ENCODE data around the gene NDUFV1.
"Not testable (repeated sequence)": the region's sequence is repeated elsewhere in the genome, so short reads cannot be mapped to it uniquely, and the experiment has no call there.

Gene NDUFV1

GRCh38 chr11:67627812-67628624 is 21.3 kb downstream of the NDUFV1 start:
- DNase-seq (ENCODE audit: low read depth) = no peak

- DNase-seq (ENCODE audit: low read depth) = no peak
Measured at GRCh38 chr11:67628710-67629385, 22.1 kb downstream of the NDUFV1 start.

GRCh38 chr11:67629386-67630227 is 22.9 kb downstream of the NDUFV1 start, which contains the start of gene NUDT8:
TSS of gene NUDT8 (minus strand) at chr11:67629937. CDS start at chr11:67629911, 26 bp downstream.
- DNase-seq (ENCODE audit: low read depth) = peak; percentile 60

GRCh38 chr11:67630228-67630942 is 23.6 kb downstream of the NDUFV1 start:
- peak; percentile 96 for DNase-seq (ENCODE audit: low read depth)

GRCh38 chr11:67630943-67631331 is 24.2 kb downstream of the NDUFV1 start:
- DNase-seq (ENCODE audit: low read depth) = no peak

- no peak for DNase-seq (ENCODE audit: low read depth)
Measured at GRCh38 chr11:67631411-67631810, 24.7 kb downstream of the NDUFV1 start.

GRCh38 chr11:67631853-67632174 is 25.1 kb downstream of the NDUFV1 start:
- no peak for DNase-seq (ENCODE audit: low read depth)

GRCh38 chr11:67632175-67632981 is 25.6 kb downstream of the NDUFV1 start:
- no peak for DNase-seq (ENCODE audit: low read depth)

GRCh38 chr11:67632982-67633755 is 26.4 kb downstream of the NDUFV1 start:
- DNase-seq (ENCODE audit: low read depth) = no peak

GRCh38 chr11:67633758-67634365 is 27.1 kb downstream of the NDUFV1 start:
- DNase-seq (ENCODE audit: low read depth) = no peak

- no peak for DNase-seq (ENCODE audit: low read depth)
Measured at GRCh38 chr11:67634366-67635230, 27.9 kb downstream of the NDUFV1 start.

- DNase-seq (ENCODE audit: low read depth) = no peak
Measured at GRCh38 chr11:67635231-67635521, 28.4 kb downstream of the NDUFV1 start.

- no peak for DNase-seq (ENCODE audit: low read depth)
Measured at GRCh38 chr11:67636962-67637361, 30.2 kb downstream of the NDUFV1 start.

GRCh38 chr11:67637441-67637840 is 30.7 kb downstream of the NDUFV1 start:
- not testable (repeated sequence) for DNase-seq (ENCODE audit: low read depth)

- no peak for DNase-seq (ENCODE audit: low read depth)
Measured at GRCh38 chr11:67638535-67639437, 32.0 kb downstream of the NDUFV1 start.

GRCh38 chr11:67639438-67639859 is 32.7 kb downstream of the NDUFV1 start, which contains the start of gene TBX10:
TSS of gene TBX10 (minus strand) at chr11:67639763. CDS start at chr11:67639472, 291 bp downstream.
- DNase-seq (ENCODE audit: low read depth) = no peak

GRCh38 chr11:67640021-67640757 is 33.5 kb downstream of the NDUFV1 start:
- DNase-seq (ENCODE audit: low read depth) = no peak

Data from fibroblast of the conjunctiva (primary cell).